ENCODE results near the gene RASSF8. TPM values are rescaled to one million over a fixed set of nuclear protein-coding genes. Genes with fewer than 3 reads are reported as not detected.

RASSF8 gene, protein sequence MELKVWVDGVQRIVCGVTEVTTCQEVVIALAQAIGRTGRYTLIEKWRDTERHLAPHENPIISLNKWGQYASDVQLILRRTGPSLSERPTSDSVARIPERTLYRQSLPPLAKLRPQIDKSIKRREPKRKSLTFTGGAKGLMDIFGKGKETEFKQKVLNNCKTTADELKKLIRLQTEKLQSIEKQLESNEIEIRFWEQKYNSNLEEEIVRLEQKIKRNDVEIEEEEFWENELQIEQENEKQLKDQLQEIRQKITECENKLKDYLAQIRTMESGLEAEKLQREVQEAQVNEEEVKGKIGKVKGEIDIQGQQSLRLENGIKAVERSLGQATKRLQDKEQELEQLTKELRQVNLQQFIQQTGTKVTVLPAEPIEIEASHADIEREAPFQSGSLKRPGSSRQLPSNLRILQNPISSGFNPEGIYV
- 35.9 and 41.2 TPM in 2 replicates for total RNA-seq (2014; rRNA removed; shearing (Covaris generic))

DNA sequence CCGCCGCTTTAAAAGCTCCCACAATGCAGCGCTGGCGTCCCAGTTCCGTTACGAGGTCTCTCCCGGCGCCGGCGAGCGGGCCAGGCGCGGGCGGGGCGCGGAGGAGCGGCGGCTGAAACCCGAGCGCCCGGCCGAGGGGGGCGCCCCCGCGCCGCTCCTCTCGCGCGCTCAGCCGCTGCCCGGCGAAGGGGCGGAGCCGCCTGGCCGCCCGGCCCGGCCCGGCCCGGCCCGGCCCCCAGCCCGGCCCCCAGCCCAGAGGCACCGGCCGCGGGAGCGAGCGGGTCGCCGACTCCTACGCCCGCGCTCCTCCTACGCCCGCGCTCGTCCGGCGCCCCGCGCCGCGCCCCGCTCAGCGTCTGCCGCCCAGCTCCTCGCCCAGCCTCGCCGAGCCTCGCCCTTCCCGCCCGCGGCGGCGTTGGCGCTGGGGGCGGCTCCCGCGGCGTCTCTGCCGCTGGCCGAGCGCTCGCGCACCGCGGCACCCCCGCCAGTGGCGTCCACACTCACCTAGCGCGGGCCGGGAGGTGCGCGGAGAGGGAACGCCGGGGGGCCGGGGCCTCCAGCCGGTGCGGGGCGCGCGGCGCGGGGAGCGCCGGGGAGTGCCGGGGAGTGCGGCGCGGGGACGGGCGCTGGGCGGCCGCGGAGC is at the start of gene RASSF8:
TSS of gene RASSF8 (plus strand) at position 255 of the 643 bp plus-strand sequence. CDS start 96,662 bp downstream, outside the sequence.
- peak; percentile 73 for DNase-seq (ENCODE audit: low read depth)

GRCh38 chr12:25914551-25914950 is 43.9 kb upstream of the RASSF8 start:
- DNase-seq (ENCODE audit: low read depth): no peak

DNA sequence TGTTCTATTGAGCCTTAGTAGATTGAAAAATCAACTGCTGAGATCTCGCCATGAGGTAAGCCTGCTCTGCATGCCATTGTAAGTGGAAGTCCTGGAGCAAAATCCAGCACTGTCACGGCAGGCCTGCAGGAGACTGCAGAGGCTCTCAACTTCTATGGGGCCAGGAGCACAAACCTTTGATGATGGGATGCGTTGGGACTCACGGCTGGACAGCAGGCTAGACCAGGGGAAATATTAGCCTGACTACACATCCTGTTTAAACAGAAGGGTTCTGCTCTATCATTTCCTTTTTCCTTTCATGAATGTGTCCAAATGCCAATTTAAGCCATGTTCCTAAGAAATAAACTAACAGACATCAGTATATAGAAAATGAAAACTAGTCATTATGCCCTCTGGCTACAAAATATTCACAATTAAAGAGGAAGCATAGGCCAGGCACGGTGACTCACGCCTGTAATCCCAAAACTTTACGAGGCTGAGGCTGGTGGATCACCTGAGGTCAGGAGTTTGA is 33.9 kb upstream of the RASSF8 start:
- DNase-seq (ENCODE audit: low read depth): peak; percentile 96

DNA sequence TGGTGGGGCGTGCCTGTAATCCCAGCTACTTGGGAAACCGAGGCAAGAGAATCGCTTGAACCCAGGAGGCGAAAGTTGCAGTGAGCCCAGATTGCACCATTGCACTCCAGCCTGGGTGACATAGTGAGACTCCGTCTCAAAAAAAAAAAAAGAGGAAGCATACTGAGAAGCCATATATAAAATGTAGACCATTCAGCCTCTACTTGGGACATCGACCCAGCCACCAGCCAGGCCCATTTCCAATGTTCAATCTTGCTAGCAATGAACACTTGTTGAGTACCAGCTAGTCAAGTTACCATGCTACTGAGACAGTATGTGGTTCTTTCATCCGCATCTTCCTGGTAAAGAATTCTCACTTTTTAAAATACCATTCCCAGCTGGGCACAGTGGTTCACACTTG is 33.4 kb upstream of the RASSF8 start:
- DNase-seq (ENCODE audit: low read depth): no peak

GRCh38 chr12:25926536-25926935 is 31.9 kb upstream of the RASSF8 start:
- DNase-seq (ENCODE audit: low read depth): peak; percentile 24

DNA sequence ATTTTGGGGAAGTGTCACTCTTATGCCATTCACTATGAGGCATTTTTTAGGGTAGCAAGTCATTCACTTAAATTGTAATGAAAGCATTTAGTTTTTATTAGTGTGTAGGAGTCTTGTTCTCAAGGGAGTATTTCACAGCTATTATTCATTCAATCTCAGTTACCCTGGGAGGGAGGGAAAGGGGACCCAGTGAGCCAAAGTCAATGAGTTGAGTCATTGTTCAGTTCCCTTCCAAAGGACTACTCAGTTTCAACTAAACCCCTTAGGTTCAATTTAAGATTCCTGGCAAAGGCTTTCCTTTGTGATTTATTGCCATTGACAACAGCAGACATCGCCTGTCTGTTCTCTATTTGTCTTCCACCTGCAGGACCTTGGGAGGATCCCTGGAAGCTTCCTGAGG is 29.3 kb upstream of the RASSF8 start:
- peak; percentile 68 for DNase-seq (ENCODE audit: low read depth)

DNA sequence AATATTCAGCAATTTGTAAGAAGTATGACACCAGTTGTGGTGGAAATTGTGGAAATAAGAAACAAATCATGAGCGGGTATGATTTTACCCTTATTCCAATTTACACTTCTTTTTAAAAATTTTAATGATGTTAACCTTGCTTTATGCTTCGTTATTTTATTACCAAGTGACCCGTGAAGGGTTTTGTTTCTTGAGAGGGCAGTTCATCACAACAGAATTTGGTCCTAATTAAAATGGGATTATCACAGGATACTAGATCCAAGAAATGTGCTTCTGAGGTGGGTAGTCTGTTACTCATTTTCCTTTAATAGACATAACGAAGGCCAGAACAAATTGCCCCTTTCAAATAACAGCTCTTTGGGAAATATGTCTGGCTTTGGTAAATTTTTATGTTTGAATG is 25.5 kb upstream of the RASSF8 start:
- no peak for DNase-seq (ENCODE audit: low read depth)

- DNase-seq (ENCODE audit: low read depth): no peak
Observed at GRCh38 chr12:25934456-25934855, 24.0 kb upstream of the RASSF8 start.

GRCh38 chr12:25935355-25936144 is 22.9 kb upstream of the RASSF8 start:
- no peak for DNase-seq (ENCODE audit: low read depth)

GRCh38 chr12:25937096-25937495 is 21.4 kb upstream of the RASSF8 start:
- DNase-seq (ENCODE audit: low read depth): no peak

GRCh38 chr12:25938581-25938980 is 19.9 kb upstream of the RASSF8 start:
- DNase-seq (ENCODE audit: low read depth): no peak

DNA sequence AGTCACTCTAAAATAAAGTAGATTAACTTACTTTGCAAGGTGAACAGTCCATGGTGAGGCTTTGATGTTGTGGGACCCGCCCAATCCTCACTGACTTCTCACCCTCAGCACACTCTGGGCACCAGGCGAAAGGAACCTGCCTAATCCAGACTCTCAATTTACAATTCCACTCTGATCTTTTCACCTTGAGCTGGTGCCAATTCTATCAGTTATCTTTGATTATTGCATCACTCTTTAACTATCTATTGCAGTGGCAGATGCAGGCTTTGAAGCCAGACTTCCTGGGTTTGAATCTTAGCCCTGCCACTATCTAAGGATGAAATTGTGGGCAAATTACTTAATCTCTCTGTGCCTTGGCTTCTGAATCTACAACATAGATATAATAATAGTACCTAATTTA is 18.9 kb upstream of the RASSF8 start:
- DNase-seq (ENCODE audit: low read depth): no peak

- no peak for DNase-seq (ENCODE audit: low read depth)
Observed at GRCh38 chr12:25940886-25941285, 17.6 kb upstream of the RASSF8 start.

- DNase-seq (ENCODE audit: low read depth): peak; percentile 46
Observed at GRCh38 chr12:25942709-25943108, 15.8 kb upstream of the RASSF8 start.

DNA sequence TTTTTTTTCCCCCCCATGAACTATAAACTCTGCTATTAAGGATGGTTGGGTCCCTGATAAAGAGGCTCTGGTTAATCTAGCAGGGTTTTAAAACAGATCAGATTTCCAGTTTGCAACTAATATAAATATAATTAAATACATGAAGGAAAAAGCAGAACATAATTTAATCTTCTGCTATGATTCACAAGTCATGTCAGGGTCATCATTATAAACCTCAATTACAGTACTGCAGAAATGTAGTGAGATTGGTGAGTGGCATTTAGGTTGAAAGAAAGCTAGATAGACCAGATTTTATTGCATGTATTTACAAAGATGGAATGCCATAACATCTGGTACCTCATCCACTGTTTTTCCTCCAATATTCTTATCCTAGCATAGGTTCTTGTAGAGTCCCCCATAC is 14.5 kb upstream of the RASSF8 start:
- peak; percentile 17 for DNase-seq (ENCODE audit: low read depth)

GRCh38 chr12:25949343-25949742 is 9.1 kb upstream of the RASSF8 start:
- no peak for DNase-seq (ENCODE audit: low read depth)

DNA sequence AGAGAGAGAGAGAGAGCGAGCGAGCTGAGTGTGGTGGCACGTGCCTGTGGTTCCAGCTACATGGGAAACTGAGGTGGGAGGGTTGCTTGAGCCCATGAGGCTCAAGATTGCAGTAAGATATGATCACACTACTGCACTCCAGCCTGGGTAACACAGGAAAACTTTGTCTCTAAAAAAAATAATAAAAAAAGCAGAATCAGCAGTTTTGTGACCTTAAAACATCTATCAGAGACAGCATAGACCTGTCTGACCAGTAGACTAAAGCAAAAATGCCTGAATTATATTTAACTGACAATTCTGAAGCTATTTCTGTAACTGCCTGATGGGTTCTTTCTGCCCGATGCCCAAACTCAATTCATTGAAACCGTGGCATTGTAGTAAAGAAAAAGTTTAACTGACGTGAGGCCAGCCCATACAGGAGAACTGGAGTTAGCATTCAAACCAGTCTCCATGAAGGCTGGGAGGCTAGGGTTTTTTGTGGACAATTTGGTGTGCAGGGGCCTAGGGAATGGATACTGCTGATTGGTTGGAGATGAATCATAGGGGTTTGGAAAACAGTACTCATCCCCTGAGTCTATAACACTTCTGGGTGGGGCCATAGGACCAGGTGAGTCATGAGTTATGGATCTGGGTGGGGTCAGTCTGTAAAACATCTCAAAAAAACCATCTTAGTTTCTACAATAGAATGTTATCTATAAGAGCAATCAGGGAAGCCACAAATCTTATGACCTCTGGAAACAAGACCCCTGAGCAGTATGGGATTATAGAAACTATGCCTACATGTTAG is 8.0 kb upstream of the RASSF8 start:
- DNase-seq (ENCODE audit: low read depth): peak; percentile 37

GRCh38 chr12:25957793-25958427 is 572 bp upstream of the RASSF8 start:
- DNase-seq (ENCODE audit: low read depth): peak; percentile 84

GRCh38 chr12:25959071-25959961 is 834 bp downstream of the RASSF8 start:
- peak; percentile 83 for DNase-seq (ENCODE audit: low read depth)

GRCh38 chr12:25960143-25960542 is 1.7 kb downstream of the RASSF8 start:
- peak; percentile 56 for DNase-seq (ENCODE audit: low read depth)
